HG02852 (cell line): Measurements from ENCODE around the gene BTAF1.
"Not testable (repeated sequence)": the region's sequence is repeated elsewhere in the genome, so short reads cannot be mapped to it uniquely, and the experiment has no call there.

Experiments
- ATAC-seq: cut with Tn5 transposase; IDR thresholded peaks from one replicate; pipeline ENCODE4 v1.9.1; 2021; ENCODE audit warnings: mild to moderate bottlenecking, moderate library complexity; ENCODE audit not compliant: unreplicated experiment

The BTAF1 gene

GRCh38 chr10:91976317-91977051, 52.9 kb downstream of the BTAF1 start:
- ATAC-seq, result no peak

- no peak for ATAC-seq
These were observed 53.9 kb downstream of the BTAF1 start for GRCh38 chr10:91977491-91977890.

GRCh38 chr10:91978585-91978984, 55.0 kb downstream of the BTAF1 start:
- ATAC-seq, result no peak

DNA sequence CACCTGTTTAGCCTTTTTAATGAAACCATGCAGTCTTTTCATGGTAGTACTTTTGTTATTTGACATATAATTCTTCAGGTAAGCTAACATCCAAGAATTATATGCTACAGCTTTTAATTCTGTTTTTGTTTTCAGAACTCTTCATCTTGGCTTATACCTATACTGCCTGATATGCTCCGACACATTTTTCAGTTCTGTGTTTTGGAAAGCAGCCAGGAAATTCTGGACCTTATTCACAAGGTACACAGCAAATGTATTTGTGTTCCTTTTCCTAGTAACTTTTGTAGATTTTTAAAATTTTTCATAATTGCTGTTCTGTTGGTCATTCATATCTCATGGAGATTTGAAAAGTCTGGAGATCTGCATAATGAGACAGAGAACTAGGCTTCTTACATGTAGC, 56.7 kb downstream of the BTAF1 start:
- ATAC-seq, result no peak

GRCh38 chr10:91983416-91983815, 59.8 kb downstream of the BTAF1 start:
- ATAC-seq, result no peak

DNA sequence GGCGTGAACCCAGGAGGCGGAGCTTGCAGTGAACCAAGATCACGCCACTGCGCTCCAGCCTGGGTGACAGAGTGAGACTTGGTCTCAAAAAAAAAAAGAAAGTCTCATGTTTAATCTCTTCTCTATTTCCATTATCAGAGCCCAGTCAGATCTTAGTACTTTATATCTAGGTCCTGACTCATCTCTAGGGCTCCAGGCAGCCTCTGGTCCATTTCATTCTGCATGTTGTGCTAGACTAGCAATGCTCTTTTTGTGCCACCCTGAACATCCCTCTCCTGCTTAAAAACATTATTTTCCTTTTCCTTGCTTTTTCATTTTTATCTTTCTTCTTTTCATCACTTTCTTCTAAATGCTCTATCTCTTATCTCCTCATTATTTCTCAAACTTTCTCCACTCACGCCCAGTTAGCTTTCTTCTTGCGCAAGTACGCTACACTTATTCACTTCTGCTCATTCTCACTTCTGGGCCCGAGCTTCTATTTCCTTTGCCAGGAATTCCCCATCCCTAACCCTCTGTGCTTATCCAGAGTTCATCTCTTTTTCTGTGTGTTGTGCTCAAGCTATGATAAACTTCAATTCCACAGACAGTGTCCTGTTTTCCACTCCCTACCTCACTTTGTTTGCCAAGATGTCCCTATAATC, 63.9 kb downstream of the BTAF1 start:
- no peak for ATAC-seq

- ATAC-seq, result no peak
These were observed 68.5 kb downstream of the BTAF1 start for GRCh38 chr10:91992031-91992430.

DNA sequence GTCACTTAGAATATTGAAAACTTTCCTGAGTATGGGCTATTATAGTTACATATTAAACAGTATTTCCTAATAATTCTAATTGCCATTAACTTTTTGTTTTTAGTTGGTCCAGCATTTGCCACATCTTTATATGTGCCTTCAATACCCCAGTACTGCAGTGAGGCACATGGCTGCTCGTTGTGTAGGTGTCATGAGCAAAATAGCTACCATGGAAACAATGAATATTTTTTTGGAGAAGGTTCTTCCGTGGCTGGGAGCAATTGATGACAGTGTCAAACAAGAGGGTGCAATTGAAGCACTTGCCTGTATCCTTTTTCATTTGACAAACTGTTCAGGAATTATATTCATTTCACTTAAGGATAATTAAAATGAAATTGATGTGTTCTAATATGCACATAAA, 72.7 kb downstream of the BTAF1 start:
- no peak for ATAC-seq

DNA sequence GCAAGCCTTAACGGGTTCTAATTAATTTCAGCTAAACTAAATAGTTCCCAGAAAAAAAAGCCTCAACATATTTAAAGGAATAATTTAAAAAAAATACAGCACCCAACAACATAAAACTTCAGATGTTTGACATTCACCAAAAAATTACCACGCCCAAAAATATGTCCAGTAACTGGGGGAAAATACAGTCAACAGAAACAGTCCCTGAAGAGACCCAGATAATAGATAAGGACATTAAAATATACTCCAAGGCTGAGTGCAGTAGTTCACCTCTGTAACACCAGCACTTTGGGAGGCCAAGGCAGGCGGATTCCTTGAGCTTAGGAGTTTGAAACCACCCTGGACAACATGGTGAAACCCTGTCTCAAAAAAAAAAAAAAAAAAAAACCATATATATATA, 78.0 kb downstream of the BTAF1 start:
- no peak for ATAC-seq

- ATAC-seq, result no peak
These were observed 78.4 kb downstream of the BTAF1 start for GRCh38 chr10:92001995-92002394.

- ATAC-seq, result no peak
These were observed 79.7 kb downstream of the BTAF1 start for GRCh38 chr10:92003258-92003657.

DNA sequence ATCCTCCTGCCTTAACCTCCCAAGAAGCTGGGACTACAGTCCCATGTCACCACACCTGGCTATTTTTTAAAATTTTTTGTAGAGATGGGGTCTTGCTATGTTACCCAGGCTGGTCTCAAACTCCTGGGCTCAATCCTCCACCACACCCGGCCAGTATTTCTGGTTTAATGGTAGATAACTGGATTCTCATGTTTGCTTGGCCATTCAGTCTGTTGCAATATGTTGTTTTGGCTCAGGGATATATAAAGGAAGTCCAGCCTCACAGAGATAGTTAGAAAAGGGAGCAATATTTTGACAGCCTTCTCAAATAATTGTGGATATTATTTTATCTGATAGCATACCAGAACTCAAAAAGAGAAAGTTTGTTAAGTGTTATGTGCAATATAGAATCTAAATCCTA, 82.4 kb downstream of the BTAF1 start:
- ATAC-seq, result no peak

GRCh38 chr10:92009445-92009844, 85.9 kb downstream of the BTAF1 start:
- ATAC-seq, result no peak

GRCh38 chr10:92010047-92010735, 86.6 kb downstream of the BTAF1 start:
- ATAC-seq, result no peak

DNA sequence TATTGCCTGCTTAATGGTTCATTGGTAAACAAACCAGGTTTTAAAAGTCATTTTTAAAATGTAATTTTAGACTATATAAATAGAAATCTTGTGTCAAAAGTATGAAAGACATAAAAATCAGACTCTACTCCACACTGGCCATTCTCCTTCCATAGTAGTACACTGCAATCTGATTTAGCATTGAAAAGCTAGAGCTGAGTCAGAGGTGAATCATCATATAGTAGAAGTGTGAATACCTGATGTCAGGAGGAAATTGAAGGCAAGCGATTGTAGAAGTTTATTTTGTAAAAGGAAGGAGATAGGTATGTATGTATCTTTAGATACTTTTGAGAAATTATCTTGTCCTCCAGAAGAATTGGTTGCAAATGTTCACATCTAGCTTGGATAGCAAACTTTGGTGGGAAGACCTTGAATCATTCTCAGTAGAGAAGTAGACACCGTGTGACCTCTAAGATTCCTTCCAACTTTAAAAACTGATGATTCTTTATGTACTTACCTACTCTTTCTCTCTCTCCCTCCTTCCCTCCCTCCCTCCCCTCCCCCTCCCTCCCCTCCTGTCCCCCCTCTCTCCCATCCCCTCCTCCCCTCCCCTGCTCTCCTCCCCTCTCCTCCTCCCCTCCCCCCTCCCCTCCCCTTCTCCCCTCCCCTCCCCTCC, 88.1 kb downstream of the BTAF1 start:
- no peak for ATAC-seq

DNA sequence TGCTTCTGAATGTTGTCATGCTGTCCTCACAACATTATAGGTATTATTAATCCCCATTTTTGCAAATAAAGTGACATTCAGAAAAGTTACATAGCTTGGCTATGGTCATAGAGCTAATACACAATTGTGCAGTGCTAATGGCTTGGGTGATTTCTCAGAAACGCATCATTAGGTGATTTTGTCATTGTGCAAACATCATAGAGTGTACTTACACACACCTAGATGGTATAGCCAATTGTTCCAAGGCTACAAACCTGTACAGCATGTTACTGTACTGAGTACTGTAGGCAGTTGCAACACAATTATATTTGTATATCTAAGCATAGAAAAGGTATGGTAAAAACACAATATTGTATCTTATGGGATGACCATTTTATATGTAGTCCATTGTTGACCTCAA, 91.0 kb downstream of the BTAF1 start:
- ATAC-seq, result no peak

DNA sequence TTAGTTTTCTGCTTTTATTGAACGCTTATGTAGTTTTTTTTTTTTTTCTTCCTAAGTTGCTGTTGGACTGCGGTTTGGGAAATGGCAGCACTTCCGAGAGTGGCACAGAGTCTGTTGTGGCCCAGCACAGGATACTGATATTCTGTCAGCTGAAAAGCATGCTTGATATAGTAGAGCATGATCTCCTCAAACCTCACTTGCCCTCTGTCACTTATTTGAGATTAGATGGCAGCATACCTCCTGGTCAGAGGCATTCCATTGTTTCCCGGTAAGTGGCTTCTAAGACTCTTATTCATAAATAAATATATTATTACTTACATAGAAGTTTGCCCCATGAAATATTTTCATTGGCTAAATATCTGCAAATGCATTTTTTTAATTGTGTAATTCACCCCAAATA, 101.1 kb downstream of the BTAF1 start:
- no peak for ATAC-seq

DNA sequence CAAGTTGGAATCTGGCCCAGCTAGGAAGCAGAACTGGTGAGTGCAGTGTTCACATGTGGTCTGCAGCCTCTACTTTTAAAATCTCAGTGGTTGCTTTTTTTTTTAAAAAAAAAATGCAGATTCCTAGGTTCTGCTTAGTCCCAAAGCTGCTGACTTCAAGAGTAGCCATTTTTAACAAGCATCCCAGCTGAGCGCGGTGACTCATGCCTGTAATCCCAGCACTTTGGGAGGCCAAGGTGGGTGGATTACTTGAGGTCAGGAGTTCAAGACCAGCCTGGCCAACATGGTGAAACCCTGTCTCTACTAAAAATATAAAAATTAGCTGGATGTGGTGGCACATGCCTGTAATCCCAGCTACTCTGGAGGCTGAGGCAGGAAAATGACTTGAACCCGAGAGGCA, 101.8 kb downstream of the BTAF1 start:
- ATAC-seq, result not testable (repeated sequence)

DNA sequence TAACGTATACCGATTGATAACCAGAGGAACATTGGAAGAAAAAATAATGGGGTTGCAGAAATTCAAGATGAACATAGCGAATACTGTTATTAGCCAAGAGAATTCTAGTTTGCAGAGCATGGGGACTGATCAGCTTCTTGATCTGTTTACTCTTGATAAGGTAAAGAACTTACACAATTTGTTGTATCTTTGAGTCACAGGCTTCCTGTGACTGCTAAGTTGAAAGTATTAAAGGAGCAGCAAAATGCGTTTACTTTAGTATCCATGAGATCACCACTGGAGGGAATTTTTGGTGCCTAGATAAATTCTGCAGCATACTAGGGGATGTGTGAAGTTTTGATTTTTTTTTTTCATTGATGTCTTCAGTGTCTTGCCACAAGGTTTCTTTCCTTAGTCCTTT, 103.6 kb downstream of the BTAF1 start:
- ATAC-seq, result no peak

- ATAC-seq, result no peak
These were observed 108.0 kb downstream of the BTAF1 start for GRCh38 chr10:92031580-92031979.

GRCh38 chr10:92033070-92033469, 109.5 kb downstream of the BTAF1 start:
- ATAC-seq, result not testable (repeated sequence)

DNA sequence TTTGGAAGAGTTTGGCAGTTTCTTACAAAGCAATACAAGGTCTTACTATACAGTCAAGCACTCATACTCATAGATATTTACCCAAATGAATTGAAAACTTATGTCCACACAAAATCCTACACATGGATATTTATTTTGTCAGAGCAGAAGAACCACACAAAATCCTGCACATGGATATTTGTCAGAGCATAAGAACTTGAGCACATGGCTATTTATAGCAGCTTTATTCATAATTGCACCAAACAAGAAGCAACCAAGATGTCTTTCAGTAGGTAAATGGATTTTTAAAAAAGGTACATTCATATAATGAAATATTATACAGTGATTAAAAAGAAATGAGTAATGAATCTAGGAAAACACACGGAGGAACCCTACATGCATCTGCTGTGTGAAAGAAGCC, 115.4 kb downstream of the BTAF1 start:
- no peak for ATAC-seq
